ENCODE results near the gene NPHS1. TPM values are rescaled to one million over a fixed set of nuclear protein-coding genes. Genes with fewer than 3 reads are reported as not detected.

The NPHS1 gene
- total RNA-seq, 4 donors from 2014 or later = not detected

DNA sequence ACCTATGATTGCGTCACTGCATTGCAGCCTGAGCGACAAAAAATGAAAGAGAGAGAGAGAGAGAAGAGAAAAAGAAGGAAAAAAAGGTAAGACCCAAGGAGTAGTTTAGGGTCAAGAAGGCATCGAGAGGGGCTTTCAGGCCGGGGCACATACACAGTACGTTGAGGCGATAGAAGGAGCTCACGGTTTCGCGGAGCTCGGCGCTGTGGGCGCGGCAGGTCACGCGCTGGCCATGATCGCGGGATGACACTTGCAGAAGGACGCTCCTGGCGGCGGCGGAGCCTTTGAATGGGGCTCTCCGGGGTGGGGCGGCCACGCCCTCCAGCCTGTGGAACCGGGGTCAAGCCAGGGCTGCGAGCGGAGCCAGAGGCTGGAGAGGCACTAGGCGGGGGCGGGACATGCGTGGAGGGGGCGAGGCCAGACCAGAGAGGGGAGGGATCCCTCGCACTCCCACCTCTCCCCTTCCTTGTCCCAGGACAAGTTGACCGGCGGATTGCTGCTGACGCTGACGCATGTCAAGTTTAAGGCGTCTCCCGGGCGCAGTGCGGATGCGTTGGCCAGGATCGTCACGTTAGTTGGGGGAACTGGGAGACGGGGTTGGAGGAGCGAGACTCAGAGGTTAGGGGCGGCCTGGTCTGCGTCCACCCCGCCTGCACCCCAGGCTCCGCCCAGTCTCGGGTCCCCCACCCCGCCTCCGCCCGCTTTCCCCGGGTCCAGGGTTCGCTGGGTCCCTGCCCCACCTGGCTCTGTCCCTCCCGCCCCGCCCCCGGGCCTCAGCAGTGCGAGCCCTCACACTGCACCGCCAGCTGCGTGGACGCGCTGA is 6.9 kb downstream of the NPHS1 start:
- intact Hi-C loops (cut with DNase I) = no loop called here
- Histone ChIP-seq H3K27ac (replicated peaks in 1 of 4) (no peak overlapping the region), H3K4me1 (peaks cover 9 to 25% (median 23%) of the 10 kb centered on the region in 4 donors), H3K27me3 (peaks cover 0 to 93% (median 45%) of the 10 kb centered on the region in 4 donors), H3K9me3 (no peaks in the 10 kb centered on the region), H3K36me3 (no peaks in the 10 kb centered on the region), H3K4me3 (peak overlapping the region; percentile 30 to 38 (median 32))
- no peak for TF ChIP-seq POLR2A (IDR thresholded peaks at IDR 0.05; ENCODE audit: low read depth)
- no peak for TF ChIP-seq POLR2AphosphoS5 (IDR thresholded peaks at IDR 0.05)
- TF ChIP-seq, protein P1, sequence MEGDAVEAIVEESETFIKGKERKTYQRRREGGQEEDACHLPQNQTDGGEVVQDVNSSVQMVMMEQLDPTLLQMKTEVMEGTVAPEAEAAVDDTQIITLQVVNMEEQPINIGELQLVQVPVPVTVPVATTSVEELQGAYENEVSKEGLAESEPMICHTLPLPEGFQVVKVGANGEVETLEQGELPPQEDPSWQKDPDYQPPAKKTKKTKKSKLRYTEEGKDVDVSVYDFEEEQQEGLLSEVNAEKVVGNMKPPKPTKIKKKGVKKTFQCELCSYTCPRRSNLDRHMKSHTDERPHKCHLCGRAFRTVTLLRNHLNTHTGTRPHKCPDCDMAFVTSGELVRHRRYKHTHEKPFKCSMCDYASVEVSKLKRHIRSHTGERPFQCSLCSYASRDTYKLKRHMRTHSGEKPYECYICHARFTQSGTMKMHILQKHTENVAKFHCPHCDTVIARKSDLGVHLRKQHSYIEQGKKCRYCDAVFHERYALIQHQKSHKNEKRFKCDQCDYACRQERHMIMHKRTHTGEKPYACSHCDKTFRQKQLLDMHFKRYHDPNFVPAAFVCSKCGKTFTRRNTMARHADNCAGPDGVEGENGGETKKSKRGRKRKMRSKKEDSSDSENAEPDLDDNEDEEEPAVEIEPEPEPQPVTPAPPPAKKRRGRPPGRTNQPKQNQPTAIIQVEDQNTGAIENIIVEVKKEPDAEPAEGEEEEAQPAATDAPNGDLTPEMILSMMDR (IDR thresholded peaks at IDR 0.05) = no peak
- no peak for TF ChIP-seq EP300 (IDR thresholded peaks at IDR 0.05)
- no peak for DNase-seq (ENCODE audit: extremely low spot score)
- WGBS = 12% methylated on average over 18 of the region's 63 CpGs

DNA sequence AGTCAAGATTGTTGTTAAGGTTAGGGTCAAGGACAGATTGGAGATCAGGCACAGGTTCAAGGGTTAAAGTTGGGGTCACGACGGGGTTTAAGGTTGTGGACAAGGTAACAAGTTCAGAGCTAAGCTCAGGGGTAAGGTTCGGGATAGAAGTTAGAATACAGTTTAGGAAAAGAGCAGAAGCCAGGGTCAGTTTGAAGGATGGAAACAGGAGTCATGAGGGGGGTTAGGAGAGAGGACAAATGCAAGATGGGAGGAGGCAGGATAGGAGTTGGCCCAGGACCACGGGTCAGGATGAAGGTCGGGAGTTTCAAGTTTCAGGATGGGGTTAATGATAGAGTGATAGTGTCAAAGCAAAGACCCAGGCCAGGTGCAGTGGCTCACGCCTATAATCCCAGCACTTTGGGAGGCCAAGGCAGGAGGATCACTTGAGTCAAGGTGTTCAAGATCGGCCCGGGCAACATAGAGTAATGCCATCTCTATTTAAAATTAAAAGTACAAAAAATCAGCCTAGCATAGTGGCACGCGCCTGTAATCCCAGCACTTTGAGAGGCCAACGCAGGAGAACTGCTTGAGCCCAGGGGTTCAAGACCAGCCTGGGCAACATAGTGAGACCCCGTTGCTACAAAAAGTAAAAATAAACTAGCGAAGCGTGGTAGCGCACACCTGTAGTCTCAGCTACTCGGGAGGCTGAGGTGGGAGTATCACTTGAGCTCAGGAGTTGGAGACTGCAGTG is 7.7 kb downstream of the NPHS1 start:
- Histone ChIP-seq H3K4me1 (peaks cover 9 to 25% (median 23%) of the 10 kb centered on the region in 4 donors), H3K27me3 (peaks cover 0 to 85% (median 42%) of the 10 kb centered on the region in 4 donors), H3K27ac (replicated peaks in 1 of 4) (no peak overlapping the region), H3K9me3 (peaks cover 0 to 1% (median under 1%) of the 10 kb centered on the region in 4 donors), H3K4me3 (peak overlapping the region in 1 of 4 donors; percentile 33), H3K36me3 (no peaks in the 10 kb centered on the region)
- intact Hi-C loops (cut with DNase I) = no loop called here
- DNase-seq (ENCODE audit: extremely low spot score) = no peak
- WGBS = 60% methylated on average over 16 of the region's 16 CpGs
- TF ChIP-seq EP300 (IDR thresholded peaks at IDR 0.05) = no peak
- no peak for TF ChIP-seq POLR2AphosphoS5 (IDR thresholded peaks at IDR 0.05)
- TF ChIP-seq POLR2A (IDR thresholded peaks at IDR 0.05; ENCODE audit: low read depth) = no peak
- TF ChIP-seq, protein P1 (IDR thresholded peaks at IDR 0.05) = no peak

DNA sequence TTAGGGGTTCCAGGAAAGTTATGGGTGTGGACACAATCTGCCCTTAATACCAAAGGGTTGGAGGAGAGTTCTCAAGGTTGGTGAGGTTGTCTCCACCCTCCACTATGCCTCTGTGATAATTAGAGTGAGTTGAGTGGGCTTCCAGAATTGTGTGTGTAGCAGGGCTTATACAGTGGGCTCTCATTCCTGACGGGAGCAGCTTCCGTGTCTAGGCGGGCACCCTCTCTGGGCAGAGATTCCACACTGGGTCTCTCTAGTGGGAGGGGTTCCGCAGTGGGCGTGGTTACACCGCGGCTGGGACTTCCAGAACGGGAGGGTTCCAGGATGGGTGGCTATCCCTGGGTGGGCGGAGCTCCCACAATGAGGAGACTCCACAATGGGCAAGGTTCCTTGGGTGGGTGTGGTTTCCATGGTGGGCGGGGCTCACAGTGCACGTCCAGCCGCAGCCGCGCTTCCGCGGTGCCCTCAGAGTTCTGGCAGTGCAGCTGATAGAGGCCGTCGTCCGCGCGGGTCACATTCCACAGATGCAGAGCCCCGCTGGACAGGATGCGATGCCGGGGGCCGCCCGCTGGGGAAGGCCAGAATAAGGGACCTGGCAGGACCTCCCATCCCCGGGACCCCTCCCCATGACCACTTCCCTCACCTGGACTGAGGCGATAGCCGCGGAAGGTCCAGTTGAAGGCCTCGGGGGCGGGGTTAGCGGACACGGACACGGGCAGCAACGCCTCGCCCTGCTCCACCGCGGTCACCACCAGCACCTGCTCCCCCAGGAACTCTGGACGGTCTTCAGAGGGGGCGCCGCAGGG is 8.4 kb downstream of the NPHS1 start:
- H3K4me1 ChIP-seq = peaks cover 9 to 25% (median 23%) of the 10 kb centered on the region in 4 donors
- no peak overlapping the region for H3K4me3 ChIP-seq
- no peak overlapping the region for H3K27ac ChIP-seq (replicated peaks in 1 of 4)
- H3K9me3 ChIP-seq = peaks cover 0 to 9% (median 6%) of the 10 kb centered on the region in 4 donors
- intact Hi-C loops (cut with DNase I) = no loop called here
- TF ChIP-seq POLR2A (IDR thresholded peaks at IDR 0.05; ENCODE audit: low read depth) = no peak
- TF ChIP-seq, protein P1 (IDR thresholded peaks at IDR 0.05) = no peak
- no peak for TF ChIP-seq EP300 (IDR thresholded peaks at IDR 0.05)
- TF ChIP-seq POLR2AphosphoS5 (IDR thresholded peaks at IDR 0.05) = no peak
- H3K27me3 ChIP-seq = peaks cover 0 to 78% (median 38%) of the 10 kb centered on the region in 4 donors
- no peaks in the 10 kb centered on the region for H3K36me3 ChIP-seq
- 19% methylated on average over 6 of the region's 42 CpGs for WGBS
- no peak for DNase-seq (ENCODE audit: extremely low spot score)

DNA sequence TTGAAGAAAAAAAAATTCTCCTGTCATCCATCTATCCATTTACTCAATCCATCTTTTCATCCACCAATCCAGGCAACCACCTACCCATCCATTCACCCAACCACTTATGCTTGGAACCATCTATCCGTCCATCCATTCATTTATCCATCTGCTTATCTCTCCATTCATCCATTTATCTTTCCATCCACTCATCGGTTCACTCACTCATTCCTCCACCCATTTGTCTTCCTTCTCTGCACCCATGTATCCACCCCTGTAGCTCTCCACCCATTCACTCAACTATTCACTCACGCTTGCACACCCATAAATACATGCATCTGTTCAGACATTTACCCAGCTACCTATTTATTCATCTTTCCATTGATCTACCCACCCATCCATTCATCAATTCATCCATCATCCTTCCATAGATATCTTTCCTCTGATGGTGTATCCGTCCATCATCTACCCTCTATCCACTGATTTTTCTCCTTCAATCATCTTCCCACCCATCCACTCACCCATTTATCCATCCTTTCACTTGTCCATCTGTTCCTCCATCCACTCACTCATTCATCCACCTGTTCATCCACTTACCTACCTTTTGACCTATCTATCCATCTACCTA is 9.5 kb downstream of the NPHS1 start:
- no peak for DNase-seq (ENCODE audit: extremely low spot score)
- H3K36me3 ChIP-seq = no peaks in the 10 kb centered on the region
- H3K4me1 ChIP-seq = peaks cover 9 to 25% (median 23%) of the 10 kb centered on the region in 4 donors
- 86% methylated on average over 4 of the region's 4 CpGs for WGBS
- H3K27ac ChIP-seq (replicated peaks in 1 of 4) = no peak overlapping the region
- intact Hi-C loops (cut with DNase I) = no loop called here
- H3K4me3 ChIP-seq = no peak overlapping the region
- TF ChIP-seq POLR2AphosphoS5 (IDR thresholded peaks at IDR 0.05) (no peak), POLR2A (IDR thresholded peaks at IDR 0.05; ENCODE audit: low read depth) (no peak), EP300 (IDR thresholded peaks at IDR 0.05) (no peak)
- TF ChIP-seq, protein P1 (IDR thresholded peaks at IDR 0.05) = no peak
- peaks cover 0 to 74% (median 33%) of the 10 kb centered on the region in 4 donors for H3K27me3 ChIP-seq
- H3K9me3 ChIP-seq = peaks cover 0 to 18% (median 13%) of the 10 kb centered on the region in 4 donors
